HepG2 (cell line): ENCODE results near the gene AXIN1. TPM values are rescaled to one million over a fixed set of nuclear protein-coding genes. Genes with fewer than 3 reads are reported as not detected.

Source experiments
- HNRNPUL1 ChIP-seq: fragments of 200-400 bp; formaldehyde crosslinking; IDR thresholded peaks from 2 replicates; pipeline ENCODE4 v1.6.1; 2017; ENCODE audit warnings: low read depth, mild to moderate bottlenecking, low read length, moderate library complexity
- PRDM4 ChIP-seq: sonication (generic); formaldehyde crosslinking; IDR thresholded peaks from 2 replicates; pipeline ENCODE4 v1.9.0; 2021; ENCODE audit warnings: missing genetic modification reagents, borderline replicate concordance
- RARA ChIP-seq: IDR thresholded peaks from 2 replicates; pipeline ENCODE4 v1.6.1; 2016; ENCODE audit warnings: missing genetic modification reagents, missing compliant biosample characterization
- TEAD3 ChIP-seq: optimal IDR thresholded peaks from 2 replicates; pipeline ENCODE3; 2016; ENCODE audit warnings: borderline replicate concordance
- ZBTB21 ChIP-seq: sonication (generic); formaldehyde crosslinking; IDR thresholded peaks from 2 replicates; pipeline ENCODE4 v1.4.0; 2020; ENCODE audit warnings: missing genetic modification reagents
- ZNF33A ChIP-seq: sonication (generic); formaldehyde crosslinking; IDR thresholded peaks from 2 replicates; pipeline ENCODE4 v1.5.1; 2020; ENCODE audit warnings: missing genetic modification reagents, mild to moderate bottlenecking, moderate library complexity, borderline replicate concordance
- ZNF781 ChIP-seq: sonication (generic); formaldehyde crosslinking; IDR thresholded peaks from 2 replicates; pipeline ENCODE4 v1.5.1; 2020; ENCODE audit warnings: borderline replicate concordance, mild to moderate bottlenecking, missing genetic modification reagents; ENCODE audit errors: not compliant biosample characterization
- ZNF839 ChIP-seq: sonication (generic); formaldehyde crosslinking; IDR thresholded peaks from 2 replicates; pipeline ENCODE4 v1.4.0; 2020; ENCODE audit warnings: missing genetic modification reagents, mild to moderate bottlenecking, borderline replicate concordance
- polyA plus RNA-seq, 8 experiments: library from polyadenylated mRNA; depleted of rRNA in 3 of 8; stranded (reverse) in 7 of 8; unstranded in 1 of 8; fragments of >200 nt; fragmentation: Illumina TruSeq in 4 of 8; extraction: Trizol in 4 of 8; gene quantifications; 2 replicates each; pipeline versions ENCODE4 v1.2.1 to v1.2.3, GENCODE V29; 2011 to 2016; ENCODE audit warnings: low read depth in 4 of 8, missing spikeins in 1 of 8, mixed read lengths in 1 of 8; ENCODE audit not compliant: insufficient read depth in 1 of 8
- total RNA-seq, 5 experiments: library from RNA; depleted of rRNA; stranded (reverse); fragments of >200 nt; fragmentation: Illumina TruSeq; extraction: Trizol; gene quantifications; 2 replicates each; pipeline ENCODE4 v1.2.3, GENCODE V29; 2016; ENCODE audit warnings: low read depth in 1 of 5
- TF ChIP-seq, protein P1 (sequence below): sonication (generic); formaldehyde crosslinking; IDR thresholded peaks from 2 replicates; pipeline ENCODE4 v1.4.0; 2020; ENCODE audit warnings: mild to moderate bottlenecking, missing genetic modification reagents, borderline replicate concordance
- TF ChIP-seq, protein P2 (sequence below): sonication (generic); formaldehyde crosslinking; IDR thresholded peaks from 2 replicates; pipeline ENCODE4 v1.5.0; 2020; ENCODE audit warnings: missing genetic modification reagents
- TF ChIP-seq, protein P3 (sequence below): sonication (generic); formaldehyde crosslinking; IDR thresholded peaks from 2 replicates; pipeline ENCODE4 v1.8.1; 2022; ENCODE audit warnings: low read depth, mild to moderate bottlenecking, missing genetic modification reagents
- TF ChIP-seq, protein P4 (sequence below): sonication (generic); formaldehyde crosslinking; IDR thresholded peaks from 2 replicates; pipeline ENCODE4 v1.8.0; 2022; ENCODE audit warnings: missing genetic modification reagents, low read depth, mild to moderate bottlenecking, borderline replicate concordance

The AXIN1 gene
- total and polyA plus RNA-seq, 2 of the 13 experiments (the other 11 are each of a cell fraction or from before 2014, with no cell fraction given), result 24.0 to 26.0 TPM

DNA sequence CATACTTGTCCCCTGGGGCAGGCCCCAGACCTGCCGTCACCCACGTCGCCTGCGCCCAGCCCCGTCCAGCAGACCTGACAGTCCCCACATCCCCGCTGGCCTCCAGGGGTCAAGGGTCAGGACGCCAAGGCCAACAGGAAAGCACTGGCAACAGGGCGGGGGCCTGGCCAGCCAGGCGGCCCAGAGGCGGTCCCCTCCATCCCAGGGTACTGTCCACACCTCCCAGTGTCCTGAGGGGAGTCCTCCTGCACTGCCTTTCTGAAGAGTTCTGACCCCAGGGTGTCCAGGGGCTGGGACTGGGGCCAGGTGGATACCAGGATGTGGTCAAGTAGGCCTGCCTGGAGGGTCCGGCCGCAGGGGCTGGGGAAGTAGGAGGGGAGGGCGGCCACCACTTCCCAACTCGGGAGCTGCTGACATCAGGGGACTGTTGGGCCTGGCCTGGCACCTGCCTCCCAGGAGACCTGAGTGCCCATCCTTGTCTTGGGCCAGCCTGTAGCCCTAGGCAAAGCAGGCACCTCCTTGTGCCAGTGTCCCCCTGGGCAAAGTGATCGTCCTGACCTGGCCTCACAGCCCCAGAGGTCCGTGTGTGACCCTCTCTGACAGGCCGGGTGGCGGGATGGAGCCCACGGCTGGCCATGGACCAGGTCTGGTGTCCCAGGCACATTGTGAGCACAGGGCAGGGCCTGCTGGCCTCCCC, 6.7 kb upstream of the AXIN1 start (continued):
- TF ChIP-seq, protein P1, sequence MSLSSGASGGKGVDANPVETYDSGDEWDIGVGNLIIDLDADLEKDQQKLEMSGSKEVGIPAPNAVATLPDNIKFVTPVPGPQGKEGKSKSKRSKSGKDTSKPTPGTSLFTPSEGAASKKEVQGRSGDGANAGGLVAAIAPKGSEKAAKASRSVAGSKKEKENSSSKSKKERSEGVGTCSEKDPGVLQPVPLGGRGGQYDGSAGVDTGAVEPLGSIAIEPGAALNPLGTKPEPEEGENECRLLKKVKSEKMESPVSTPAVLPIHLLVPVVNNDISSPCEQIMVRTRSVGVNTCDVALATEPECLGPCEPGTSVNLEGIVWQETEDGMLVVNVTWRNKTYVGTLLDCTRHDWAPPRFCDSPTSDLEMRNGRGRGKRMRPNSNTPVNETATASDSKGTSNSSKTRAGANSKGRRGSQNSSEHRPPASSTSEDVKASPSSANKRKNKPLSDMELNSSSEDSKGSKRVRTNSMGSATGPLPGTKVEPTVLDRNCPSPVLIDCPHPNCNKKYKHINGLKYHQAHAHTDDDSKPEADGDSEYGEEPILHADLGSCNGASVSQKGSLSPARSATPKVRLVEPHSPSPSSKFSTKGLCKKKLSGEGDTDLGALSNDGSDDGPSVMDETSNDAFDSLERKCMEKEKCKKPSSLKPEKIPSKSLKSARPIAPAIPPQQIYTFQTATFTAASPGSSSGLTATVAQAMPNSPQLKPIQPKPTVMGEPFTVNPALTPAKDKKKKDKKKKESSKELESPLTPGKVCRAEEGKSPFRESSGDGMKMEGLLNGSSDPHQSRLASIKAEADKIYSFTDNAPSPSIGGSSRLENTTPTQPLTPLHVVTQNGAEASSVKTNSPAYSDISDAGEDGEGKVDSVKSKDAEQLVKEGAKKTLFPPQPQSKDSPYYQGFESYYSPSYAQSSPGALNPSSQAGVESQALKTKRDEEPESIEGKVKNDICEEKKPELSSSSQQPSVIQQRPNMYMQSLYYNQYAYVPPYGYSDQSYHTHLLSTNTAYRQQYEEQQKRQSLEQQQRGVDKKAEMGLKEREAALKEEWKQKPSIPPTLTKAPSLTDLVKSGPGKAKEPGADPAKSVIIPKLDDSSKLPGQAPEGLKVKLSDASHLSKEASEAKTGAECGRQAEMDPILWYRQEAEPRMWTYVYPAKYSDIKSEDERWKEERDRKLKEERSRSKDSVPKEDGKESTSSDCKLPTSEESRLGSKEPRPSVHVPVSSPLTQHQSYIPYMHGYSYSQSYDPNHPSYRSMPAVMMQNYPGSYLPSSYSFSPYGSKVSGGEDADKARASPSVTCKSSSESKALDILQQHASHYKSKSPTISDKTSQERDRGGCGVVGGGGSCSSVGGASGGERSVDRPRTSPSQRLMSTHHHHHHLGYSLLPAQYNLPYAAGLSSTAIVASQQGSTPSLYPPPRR (CRISPR knock-in tag), result peak; percentile 89
- TF ChIP-seq HNRNPUL1, result no peak
- no peak for TF ChIP-seq ZBTB21 (CRISPR knock-in tag)
- TF ChIP-seq, protein P2, sequence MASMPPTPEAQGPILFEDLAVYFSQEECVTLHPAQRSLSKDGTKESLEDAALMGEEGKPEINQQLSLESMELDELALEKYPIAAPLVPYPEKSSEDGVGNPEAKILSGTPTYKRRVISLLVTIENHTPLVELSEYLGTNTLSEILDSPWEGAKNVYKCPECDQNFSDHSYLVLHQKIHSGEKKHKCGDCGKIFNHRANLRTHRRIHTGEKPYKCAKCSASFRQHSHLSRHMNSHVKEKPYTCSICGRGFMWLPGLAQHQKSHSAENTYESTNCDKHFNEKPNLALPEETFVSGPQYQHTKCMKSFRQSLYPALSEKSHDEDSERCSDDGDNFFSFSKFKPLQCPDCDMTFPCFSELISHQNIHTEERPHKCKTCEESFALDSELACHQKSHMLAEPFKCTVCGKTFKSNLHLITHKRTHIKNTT (CRISPR knock-in tag), result no peak
- no peak for TF ChIP-seq PRDM4 (CRISPR knock-in tag)
- TF ChIP-seq, protein P3, sequence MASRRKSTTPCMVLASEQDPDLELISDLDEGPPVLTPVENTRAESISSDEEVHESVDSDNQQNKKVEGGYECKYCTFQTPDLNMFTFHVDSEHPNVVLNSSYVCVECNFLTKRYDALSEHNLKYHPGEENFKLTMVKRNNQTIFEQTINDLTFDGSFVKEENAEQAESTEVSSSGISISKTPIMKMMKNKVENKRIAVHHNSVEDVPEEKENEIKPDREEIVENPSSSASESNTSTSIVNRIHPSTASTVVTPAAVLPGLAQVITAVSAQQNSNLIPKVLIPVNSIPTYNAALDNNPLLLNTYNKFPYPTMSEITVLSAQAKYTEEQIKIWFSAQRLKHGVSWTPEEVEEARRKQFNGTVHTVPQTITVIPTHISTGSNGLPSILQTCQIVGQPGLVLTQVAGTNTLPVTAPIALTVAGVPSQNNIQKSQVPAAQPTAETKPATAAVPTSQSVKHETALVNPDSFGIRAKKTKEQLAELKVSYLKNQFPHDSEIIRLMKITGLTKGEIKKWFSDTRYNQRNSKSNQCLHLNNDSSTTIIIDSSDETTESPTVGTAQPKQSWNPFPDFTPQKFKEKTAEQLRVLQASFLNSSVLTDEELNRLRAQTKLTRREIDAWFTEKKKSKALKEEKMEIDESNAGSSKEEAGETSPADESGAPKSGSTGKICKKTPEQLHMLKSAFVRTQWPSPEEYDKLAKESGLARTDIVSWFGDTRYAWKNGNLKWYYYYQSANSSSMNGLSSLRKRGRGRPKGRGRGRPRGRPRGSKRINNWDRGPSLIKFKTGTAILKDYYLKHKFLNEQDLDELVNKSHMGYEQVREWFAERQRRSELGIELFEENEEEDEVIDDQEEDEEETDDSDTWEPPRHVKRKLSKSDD (CRISPR knock-in tag), result peak; percentile 61; the same call in 1 of the 2 replicates
- TF ChIP-seq RARA (CRISPR knock-in tag), result peak; percentile 85
- TF ChIP-seq, protein P4, sequence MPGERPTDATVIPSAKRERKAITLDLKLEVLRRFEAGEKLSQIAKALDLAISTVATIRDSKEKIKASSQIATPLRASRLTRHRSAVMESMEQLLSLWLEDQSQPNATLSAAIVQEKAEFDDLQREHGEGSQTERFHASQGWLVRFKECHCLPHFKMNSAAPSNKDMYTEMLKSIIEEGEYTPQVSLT, result no peak
- TF ChIP-seq ZNF839 (CRISPR knock-in tag), result no peak
- TF ChIP-seq ZNF781 (CRISPR knock-in tag), result no peak
- no peak for TF ChIP-seq ZNF33A (CRISPR knock-in tag)
- peak; percentile 61 for TF ChIP-seq TEAD3
